MM.1S (cell line): ENCODE data around the gene SDHC.

Source experiments
- DNase-seq: peaks from one replicate; pipeline ENCODE4 v3.0.0-alpha.2; 2015
- H2AFZ ChIP-seq: fragments of 300-600 bp; sonication (generic); 2 replicates; pipeline ENCODE4 v1.6.0; 2016; ENCODE audit warnings: antibody characterized with exemption, low read length
- H3F3A ChIP-seq: fragments of 300-600 bp; sonication (generic); 2 replicates; pipeline ENCODE4 v1.6.1; 2016; ENCODE audit warnings: mild to moderate bottlenecking, antibody characterized with exemption, low read length, moderate library complexity, mixed read lengths; ENCODE audit not compliant: insufficient read depth
- H3K27ac ChIP-seq: fragments of 300-600 bp; sonication (generic); 2 replicates; pipeline ENCODE4 v1.5.1; 2016; ENCODE audit warnings: mild to moderate bottlenecking, low read length
- H3K27me3 ChIP-seq: fragments of 300-600 bp; sonication (generic); replicated peaks from 2 replicates; pipeline ENCODE4 v1.6.0; 2016; ENCODE audit warnings: low read length; ENCODE audit not compliant: insufficient read depth
- H3K36me3 ChIP-seq: fragments of 300-600 bp; sonication (generic); replicated peaks from 2 replicates; pipeline ENCODE4 v1.6.1; 2016; ENCODE audit warnings: mild to moderate bottlenecking, low read length, mixed read lengths; ENCODE audit not compliant: insufficient read depth
- H3K4me1 ChIP-seq: fragments of 300-600 bp; sonication (generic); 2 replicates; pipeline ENCODE4 v1.6.1; 2016; ENCODE audit warnings: low read length, mixed read lengths
- H3K4me2 ChIP-seq: fragments of 300-600 bp; sonication (generic); 2 replicates; pipeline ENCODE4 v1.6.0; 2016; ENCODE audit warnings: low read depth, low read length
- H3K4me3 ChIP-seq: fragments of 300-600 bp; sonication (generic); 2 replicates; pipeline ENCODE4 v1.5.1; 2016; ENCODE audit warnings: low read length, mixed read lengths
- H3K79me2 ChIP-seq: fragments of 300-600 bp; sonication (generic); 2 replicates; pipeline ENCODE4 v1.6.1; 2016; ENCODE audit warnings: mixed run types, low read length, mixed read lengths
- H3K9ac ChIP-seq: fragments of 300-600 bp; sonication (generic); 2 replicates; pipeline ENCODE4 v1.6.1; 2016; ENCODE audit warnings: low read length, mixed read lengths
- H3K9me2 ChIP-seq: fragments of 300-600 bp; sonication (generic); replicated peaks from 2 replicates; pipeline ENCODE4 v1.6.1; 2016; ENCODE audit warnings: mild to moderate bottlenecking, low read length, mixed read lengths; ENCODE audit not compliant: insufficient read depth
- H3K9me3 ChIP-seq: fragments of 300-600 bp; sonication (generic); replicated peaks from 2 replicates; pipeline ENCODE4 v1.6.1; 2016; ENCODE audit warnings: mild to moderate bottlenecking, low read length, mixed read lengths; ENCODE audit not compliant: insufficient read depth
- H4K20me1 ChIP-seq: fragments of 300-600 bp; sonication (generic); 2 replicates; pipeline ENCODE4 v1.6.1; 2016; ENCODE audit warnings: mild to moderate bottlenecking, low read length, moderate library complexity, mixed read lengths; ENCODE audit not compliant: insufficient read depth
- CTCF ChIP-seq: fragments of 300-600 bp; sonication (generic); IDR thresholded peaks from 2 replicates; pipeline ENCODE4 v1.5.1; 2016; ENCODE audit warnings: antibody characterized with exemption, low read length, mixed read lengths
- EZH2 ChIP-seq: fragments of 300-600 bp; sonication (generic); optimal IDR thresholded peaks from 2 replicates; pipeline ENCODE3; 2017; ENCODE audit warnings: low read depth, mild to moderate bottlenecking, antibody characterized with exemption, low read length, mixed read lengths
- EZH2phosphoT487 ChIP-seq: fragments of 300-600 bp; sonication (generic); IDR thresholded peaks from 2 replicates; pipeline ENCODE4 v1.6.1; 2018; ENCODE audit warnings: antibody characterized with exemption, low read length

The SDHC gene

GRCh38 chr1:161367684-161368400, 53.7 kb downstream of the SDHC start, which contains the start of gene CFAP126:
Gene CFAP126 (minus strand): TSS chr1:161367876. CDS start chr1:161367868, 8 bp downstream.
- no peaks in the 10 kb centered on the region for H3F3A ChIP-seq
- no peak within 1 kb of the TSS for H3K4me3 ChIP-seq
- no peaks in the 10 kb centered on the region for H3K9me2 ChIP-seq
- peaks cover 5% of the 10 kb centered on the region; the same call in 1 of the 2 replicates for H3K4me1 ChIP-seq
- no peaks in the 10 kb centered on the region for H3K27me3 ChIP-seq
- no peak within 1 kb of the TSS for H2AFZ ChIP-seq
- TF ChIP-seq EZH2phosphoT487 (no peak), EZH2 (no peak), CTCF (peak; percentile 16; the same call in 1 of the 2 replicates)
- H3K9ac ChIP-seq: no peak within 1 kb of the TSS
- H3K79me2 ChIP-seq: no peaks in the 10 kb centered on the region
- H3K9me3 ChIP-seq: no peaks in the 10 kb centered on the region
- H3K4me2 ChIP-seq: no peak within 1 kb of the TSS
- H3K36me3 ChIP-seq: no peaks in the 10 kb centered on the region
- peak within 1 kb of the TSS; percentile 13; the same call in 1 of the 2 replicates for H3K27ac ChIP-seq
- H4K20me1 ChIP-seq: no peaks in the 10 kb centered on the region
- peak; percentile 28 for DNase-seq

- peaks cover 6% of the 10 kb centered on the region for H3F3A ChIP-seq
- H3K36me3 ChIP-seq: no peaks in the 10 kb centered on the region
- no peak overlapping the region for H2AFZ ChIP-seq
- DNase-seq: no peak
- H3K27me3 ChIP-seq: no peaks in the 10 kb centered on the region
- H4K20me1 ChIP-seq: no peaks in the 10 kb centered on the region
- no peak overlapping the region for H3K9ac ChIP-seq
- no peak overlapping the region for H3K4me2 ChIP-seq
- no peak overlapping the region for H3K27ac ChIP-seq
- H3K79me2 ChIP-seq: no peaks in the 10 kb centered on the region
- no peaks in the 10 kb centered on the region for H3K9me2 ChIP-seq
- no peak overlapping the region for H3K4me3 ChIP-seq
- no peaks in the 10 kb centered on the region for H3K9me3 ChIP-seq
- no peak for TF ChIP-seq CTCF
- TF ChIP-seq EZH2phosphoT487: no peak
- H3K4me1 ChIP-seq: no peaks in the 10 kb centered on the region
Measured at GRCh38 chr1:161373442-161373841, 59.3 kb downstream of the SDHC start.

- Histone ChIP-seq H2AFZ (no peak overlapping the region), H3K27me3 (no peaks in the 10 kb centered on the region), H3K4me3 (no peak overlapping the region), H4K20me1 (no peaks in the 10 kb centered on the region), H3K79me2 (no peaks in the 10 kb centered on the region), H3K36me3 (no peaks in the 10 kb centered on the region), H3K27ac (no peak overlapping the region), H3K4me1 (no peaks in the 10 kb centered on the region), H3K4me2 (no peak overlapping the region), H3K9me3 (no peaks in the 10 kb centered on the region), H3K9me2 (no peaks in the 10 kb centered on the region), H3F3A (peaks cover 11% of the 10 kb centered on the region), H3K9ac (no peak overlapping the region)
- TF ChIP-seq EZH2phosphoT487 (no peak), CTCF (peak; percentile 17; the same call in 1 of the 2 replicates)
- no peak for DNase-seq
Measured at GRCh38 chr1:161374373-161374772, 60.2 kb downstream of the SDHC start.
